NT2/D1 (cell line): ENCODE data around the gene SENP3.

Experiments
- YY1 ChIP-seq: IDR thresholded peaks from 2 replicates; pipeline ENCODE4 v1.6.1; 2011; ENCODE audit not compliant: insufficient read length, insufficient read depth
- ZNF274 ChIP-seq: IDR thresholded peaks from 2 replicates; pipeline ENCODE4 v1.6.1; 2011; ENCODE audit warnings: mild to moderate bottlenecking, low read depth, low read length

GRCh38 chr17:7592422-7593021, 30.8 kb downstream of the SENP3 start:
- TF ChIP-seq YY1 (no peak), ZNF274 (no peak)
